HL-60/S4 treated with retinoic acid at 250 ng/mL for 4 days and 3 days (cell line): ENCODE measurements around the gene KLHL36.
"Not testable (repeated sequence)": the region's sequence is repeated elsewhere in the genome, so short reads cannot be mapped to it uniquely, and the experiment has no call there.

Source experiments
- in situ Hi-C: fragments of 300-500 bp; cut with MboI; formaldehyde crosslinking; loops from 2 replicates; pipeline ENCODE4 v1.7.0; 2022; ENCODE audit warnings: low sequenced_read_pairs

Gene KLHL36

GRCh38 chr16:84689111-84689510 is 40.8 kb downstream of the KLHL36 start:
- in situ Hi-C loops = no loop called here

GRCh38 chr16:84690088-84690819 is 41.9 kb downstream of the KLHL36 start:
- in situ Hi-C loops = no loop called here

GRCh38 chr16:84692451-84693214 is 44.3 kb downstream of the KLHL36 start:
- in situ Hi-C loops = no loop called here

- in situ Hi-C loops = not testable (repeated sequence)
Measured at GRCh38 chr16:84693869-84694268, 45.6 kb downstream of the KLHL36 start.

- in situ Hi-C loops = no loop called here
Measured at GRCh38 chr16:84694980-84695379, 46.7 kb downstream of the KLHL36 start.

- in situ Hi-C loops = no loop called here
Measured at GRCh38 chr16:84699147-84699711, 50.9 kb downstream of the KLHL36 start.

GRCh38 chr16:84699712-84700445 is 51.6 kb downstream of the KLHL36 start, which contains the start of gene USP10:
Gene USP10, plus strand, starts transcription at chr16:84700000. Its CDS starts 91 bp downstream, at chr16:84700091.
- in situ Hi-C loops = no loop called here

- in situ Hi-C loops = no loop called here
Measured at GRCh38 chr16:84700446-84701300, 52.4 kb downstream of the KLHL36 start.

GRCh38 chr16:84703681-84704080 is 55.4 kb downstream of the KLHL36 start:
- in situ Hi-C loops = no loop called here

GRCh38 chr16:84704253-84704652 is 55.9 kb downstream of the KLHL36 start:
- in situ Hi-C loops = no loop called here

GRCh38 chr16:84706856-84707255 is 58.5 kb downstream of the KLHL36 start:
- in situ Hi-C loops = no loop called here

- in situ Hi-C loops = no loop called here
Measured at GRCh38 chr16:84709609-84710008, 61.3 kb downstream of the KLHL36 start.

- in situ Hi-C loops = no loop called here
Measured at GRCh38 chr16:84710686-84711085, 62.4 kb downstream of the KLHL36 start.
